Esophagus muscularis mucosa (tissue), 4 donors: ENCODE measurements around the gene PURA. TPM values are rescaled to one million over a fixed set of nuclear protein-coding genes. Genes with fewer than 3 reads are reported as not detected.

Experiments used
- DNase-seq: peaks from one replicate; pipeline ENCODE4 v3.0.0-alpha.2; 2017; ENCODE audit errors: extremely low spot score
- H3K27ac ChIP-seq, 4 donors: fragments of 200-600 bp; sonication (generic); replicated peaks in 1 of 4; 1 replicate in 3 of 4; 2 replicates in 1 of 4; pipeline ENCODE4 v1.5.1; 2016 to 2019; ENCODE audit warnings: mild to moderate bottlenecking in 1 of 4
- H3K27me3 ChIP-seq, 4 donors: fragments of 200-600 bp; sonication (generic); one replicate each; pipeline versions ENCODE4 v1.5.1 to v1.6.0; 2016 to 2019
- H3K36me3 ChIP-seq, 4 donors: fragments of 200-600 bp; sonication (generic); one replicate each; pipeline ENCODE4 v1.5.1; 2016 to 2019
- H3K4me1 ChIP-seq, 4 donors: fragments of 200-600 bp; sonication (generic); one replicate each; pipeline ENCODE4 v1.5.1; 2016 to 2019
- H3K4me3 ChIP-seq, 4 donors: fragments of 200-600 bp; sonication (generic); 1 replicate in 2 of 4; 2 replicates in 2 of 4; pipeline ENCODE4 v1.5.1; 2016 to 2019; ENCODE audit warnings: mild to moderate bottlenecking in 4 of 4, moderate library complexity in 1 of 4
- H3K9me3 ChIP-seq, 4 donors: fragments of 200-600 bp; sonication (generic); 1 replicate in 3 of 4; 2 replicates in 1 of 4; pipeline ENCODE4 v1.5.1; 2016 to 2019
- EP300 ChIP-seq: sonication (generic); formaldehyde crosslinking; IDR thresholded peaks from one replicate; pipeline ENCODE4 v1.6.1; 2017; ENCODE audit warnings: antibody characterized with exemption
- POLR2A ChIP-seq: fragments of 450-650 bp; IDR thresholded peaks from one replicate; pipeline ENCODE4 v1.6.1; 2017; ENCODE audit warnings: antibody characterized with exemption, moderate library complexity, mild to moderate bottlenecking, low read depth
- POLR2AphosphoS5 ChIP-seq, 2 donors: sonication (generic); formaldehyde crosslinking; IDR thresholded peaks; one replicate each; pipeline ENCODE4 v1.6.1; 2017; ENCODE audit warnings: antibody characterized with exemption in 2 of 2
- WGBS: methylation state at CpG from one replicate; pipeline ENCODE4 v1.1.5; 2018; 5-methylcytosine and 5-hydroxymethylcytosine counted together
- intact Hi-C: fragments of 100-400 bp; cut with DNase I; formaldehyde crosslinking; loops from one replicate; pipeline ENCODE4 v1.15.1; 2023
- total RNA-seq, 4 donors: library from RNA; depleted of rRNA; stranded (reverse); fragments of >200 nt; gene quantifications; one replicate each; pipeline versions ENCODE4 v1.1.0 to v1.2.1, GENCODE V29; 2016
- TF ChIP-seq, protein P1 (sequence below), 3 experiments: fragments of 200-600 bp in 2 of 3; fragments of 450-650 bp in 1 of 3; sonication (generic) in 2 of 3; IDR thresholded peaks; one replicate each; pipeline ENCODE4 v1.5.1; 2017 to 2019; ENCODE audit warnings: antibody characterized with exemption in 3 of 3, mild to moderate bottlenecking in 2 of 3, moderate library complexity in 1 of 3

The PURA gene
- total RNA-seq, 4 donors from 2014 or later, result 31.8 to 46.5 (median 43.5) TPM

DNA sequence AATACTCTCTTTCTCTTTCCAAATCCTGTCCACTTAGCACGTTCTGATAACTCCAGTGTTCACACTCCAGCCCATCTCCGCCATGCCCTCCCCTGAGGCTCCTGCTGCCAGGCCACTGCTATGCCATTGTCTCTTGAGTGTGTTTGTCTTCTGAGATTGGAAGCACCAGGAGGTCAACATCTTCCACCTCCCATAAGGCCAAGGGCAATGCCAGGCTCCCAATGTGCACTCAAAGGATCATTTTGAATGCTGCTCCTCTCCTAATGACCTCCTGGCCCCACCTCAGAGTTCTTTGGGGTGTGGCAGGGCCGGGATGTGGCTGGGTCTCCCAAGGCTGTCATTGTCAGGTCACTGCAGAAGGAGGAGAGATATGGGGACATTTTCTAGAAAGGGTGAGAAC is 31.3 kb downstream of the PURA start:
- 85% methylated on average over 3 of the region's 3 CpGs for WGBS
- no peaks in the 10 kb centered on the region for H3K27me3 ChIP-seq
- peaks cover 23 to 60% (median 35%) of the 10 kb centered on the region in 4 donors for H3K4me1 ChIP-seq
- intact Hi-C loops, result loop anchor here (5.0 kb wide), 1 partner anchor 38 kb away; no protein-coding TSS in a partner anchor
- H3K27ac ChIP-seq, result peak overlapping the region in 2 of 4 donors; percentile 13 to 53
- peak overlapping the region; percentile 48 to 58 (median 56) for H3K4me3 ChIP-seq
- no peaks in the 10 kb centered on the region for H3K36me3 ChIP-seq
- peak; percentile 64 for DNase-seq
- TF ChIP-seq POLR2AphosphoS5 (IDR thresholded peaks at IDR 0.05), result no peak
- TF ChIP-seq, protein P1, sequence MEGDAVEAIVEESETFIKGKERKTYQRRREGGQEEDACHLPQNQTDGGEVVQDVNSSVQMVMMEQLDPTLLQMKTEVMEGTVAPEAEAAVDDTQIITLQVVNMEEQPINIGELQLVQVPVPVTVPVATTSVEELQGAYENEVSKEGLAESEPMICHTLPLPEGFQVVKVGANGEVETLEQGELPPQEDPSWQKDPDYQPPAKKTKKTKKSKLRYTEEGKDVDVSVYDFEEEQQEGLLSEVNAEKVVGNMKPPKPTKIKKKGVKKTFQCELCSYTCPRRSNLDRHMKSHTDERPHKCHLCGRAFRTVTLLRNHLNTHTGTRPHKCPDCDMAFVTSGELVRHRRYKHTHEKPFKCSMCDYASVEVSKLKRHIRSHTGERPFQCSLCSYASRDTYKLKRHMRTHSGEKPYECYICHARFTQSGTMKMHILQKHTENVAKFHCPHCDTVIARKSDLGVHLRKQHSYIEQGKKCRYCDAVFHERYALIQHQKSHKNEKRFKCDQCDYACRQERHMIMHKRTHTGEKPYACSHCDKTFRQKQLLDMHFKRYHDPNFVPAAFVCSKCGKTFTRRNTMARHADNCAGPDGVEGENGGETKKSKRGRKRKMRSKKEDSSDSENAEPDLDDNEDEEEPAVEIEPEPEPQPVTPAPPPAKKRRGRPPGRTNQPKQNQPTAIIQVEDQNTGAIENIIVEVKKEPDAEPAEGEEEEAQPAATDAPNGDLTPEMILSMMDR (IDR thresholded peaks at IDR 0.05), result no peak
- TF ChIP-seq EP300, result no peak
- no peak for TF ChIP-seq POLR2A
- no peaks in the 10 kb centered on the region for H3K9me3 ChIP-seq

DNA sequence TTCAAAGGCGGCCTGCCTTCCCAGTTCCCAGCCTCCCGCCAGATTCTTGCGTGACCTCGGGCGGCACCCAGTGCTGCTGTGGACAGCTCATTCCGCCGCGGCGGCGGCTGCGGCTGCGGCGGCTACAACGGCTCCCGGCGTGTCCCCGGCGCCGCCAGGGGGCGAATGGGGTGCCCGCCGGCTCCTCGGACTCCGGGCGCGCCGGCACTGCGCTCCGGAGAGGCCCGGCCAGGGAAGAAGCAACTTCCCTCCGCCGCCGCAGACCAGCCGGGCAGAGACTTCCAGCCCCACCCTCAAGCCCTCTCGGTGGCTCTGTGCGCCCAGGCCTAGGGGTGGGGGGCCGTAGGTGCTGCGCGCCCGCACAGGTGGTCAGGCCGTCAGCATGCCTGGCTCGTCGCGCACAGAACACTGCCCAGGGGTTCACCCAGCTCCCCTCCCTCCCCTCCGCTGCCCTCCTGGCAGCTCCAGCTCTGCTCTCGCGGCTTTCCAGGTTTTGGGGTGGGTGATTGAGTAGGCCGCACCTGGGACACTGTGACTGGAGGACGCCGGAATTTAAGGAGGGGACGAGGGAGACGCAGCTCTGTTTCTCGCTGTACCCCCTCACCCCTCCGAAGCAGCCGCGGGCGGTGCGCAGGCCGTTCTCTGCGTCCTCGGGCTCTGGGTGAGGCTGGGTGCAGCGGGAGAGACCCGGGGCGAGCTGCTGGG is 32.1 kb downstream of the PURA start:
- no peak for DNase-seq
- 18% methylated on average over 15 of the region's 64 CpGs for WGBS
- TF ChIP-seq EP300 (no peak), POLR2A (no peak), POLR2AphosphoS5 (IDR thresholded peaks at IDR 0.05) (peak in 1 of 2 donors; percentile 43)
- TF ChIP-seq, protein P1 (IDR thresholded peaks at IDR 0.05), result peak; percentile 75 to 93 (median 78)
- Histone ChIP-seq H3K27me3 (no peaks in the 10 kb centered on the region), H3K36me3 (no peaks in the 10 kb centered on the region), H3K27ac (peak overlapping the region; percentile 13 to 53 (median 28)), H3K4me1 (peaks cover 16 to 53% (median 27%) of the 10 kb centered on the region in 4 donors), H3K4me3 (peak overlapping the region; percentile 48 to 58 (median 56)), H3K9me3 (no peaks in the 10 kb centered on the region)
- intact Hi-C loops, result loop anchor here (5.0 kb wide), 1 partner anchor 39 kb away; no protein-coding TSS in a partner anchor

DNA sequence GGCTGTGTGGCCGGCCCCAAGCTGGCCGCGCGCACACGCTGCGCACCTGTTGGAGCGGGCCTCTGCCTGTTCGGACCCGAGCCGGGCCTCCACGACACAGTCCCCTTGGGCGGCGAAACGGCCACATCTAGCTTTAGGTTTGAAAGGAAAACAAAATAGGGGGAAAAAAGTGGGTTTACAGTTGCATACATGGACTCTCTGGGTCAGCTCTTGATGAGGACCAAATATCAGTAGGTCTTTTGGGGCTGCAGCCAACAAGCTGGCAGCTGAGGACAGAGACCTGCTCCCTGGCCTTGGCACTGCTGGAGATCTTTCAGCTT is 32.6 kb downstream of the PURA start:
- 58% methylated on average over 14 of the region's 14 CpGs for WGBS
- intact Hi-C loops, result loop anchor here (5.0 kb wide), 1 partner anchor 39 kb away; no protein-coding TSS in a partner anchor

DNA sequence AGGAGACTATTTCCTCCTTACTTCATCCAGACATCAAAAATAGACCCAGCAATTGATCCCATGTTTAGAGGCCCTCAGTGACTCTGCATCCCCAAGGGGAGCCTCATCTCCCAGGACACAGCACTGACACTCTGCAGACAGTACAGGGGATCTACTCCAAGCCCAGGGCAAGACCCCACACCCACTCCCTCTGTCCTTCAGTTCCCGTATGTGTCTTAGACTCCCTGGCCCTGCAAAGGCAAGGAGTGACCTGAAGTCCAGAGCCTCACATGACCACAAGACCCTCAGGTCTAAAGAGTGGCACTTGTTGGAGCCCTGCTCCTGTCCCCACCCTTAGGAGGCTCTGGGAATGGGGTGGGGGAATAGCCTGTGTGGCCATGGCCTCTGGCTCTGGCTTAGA is 33.6 kb downstream of the PURA start:
- DNase-seq, result no peak
- Histone ChIP-seq H3K9me3 (no peaks in the 10 kb centered on the region), H3K4me3 (no peak overlapping the region), H3K36me3 (no peaks in the 10 kb centered on the region), H3K27me3 (no peaks in the 10 kb centered on the region), H3K4me1 (peaks cover 16 to 38% (median 19%) of the 10 kb centered on the region in 4 donors), H3K27ac (no peak overlapping the region)
- intact Hi-C loops, result loop anchor here (5.0 kb wide), 1 partner anchor 40 kb away; no protein-coding TSS in a partner anchor
- TF ChIP-seq POLR2A, result no peak
- TF ChIP-seq POLR2AphosphoS5 (IDR thresholded peaks at IDR 0.05), result no peak
- no peak for TF ChIP-seq EP300
- TF ChIP-seq, protein P1 (IDR thresholded peaks at IDR 0.05), result no peak
- WGBS, result 100% methylated on average over 1 of the region's 1 CpG

More for the DNA sequence above, 32.6 kb downstream of the PURA start:
- peaks cover 16 to 48% (median 22%) of the 10 kb centered on the region in 4 donors for H3K4me1 ChIP-seq
- DNase-seq, result no peak
- TF ChIP-seq, protein P1 (IDR thresholded peaks at IDR 0.05), result no peak
- no peak for TF ChIP-seq EP300
- no peak for TF ChIP-seq POLR2A
- no peak for TF ChIP-seq POLR2AphosphoS5 (IDR thresholded peaks at IDR 0.05)
- no peaks in the 10 kb centered on the region for H3K9me3 ChIP-seq
- H3K27me3 ChIP-seq, result no peaks in the 10 kb centered on the region
- H3K27ac ChIP-seq, result peak overlapping the region in 1 of 4 donors; percentile 53
- H3K4me3 ChIP-seq, result peak overlapping the region; percentile 48 to 58 (median 56)
- H3K36me3 ChIP-seq, result no peaks in the 10 kb centered on the region
